ENCODE results near the gene NUP205. TPM values are rescaled to one million over a fixed set of nuclear protein-coding genes. Genes with fewer than 3 reads are reported as not detected.

Gene NUP205
- total RNA-seq, 1 experiment from 2014 or later: 91.0 TPM

DNA sequence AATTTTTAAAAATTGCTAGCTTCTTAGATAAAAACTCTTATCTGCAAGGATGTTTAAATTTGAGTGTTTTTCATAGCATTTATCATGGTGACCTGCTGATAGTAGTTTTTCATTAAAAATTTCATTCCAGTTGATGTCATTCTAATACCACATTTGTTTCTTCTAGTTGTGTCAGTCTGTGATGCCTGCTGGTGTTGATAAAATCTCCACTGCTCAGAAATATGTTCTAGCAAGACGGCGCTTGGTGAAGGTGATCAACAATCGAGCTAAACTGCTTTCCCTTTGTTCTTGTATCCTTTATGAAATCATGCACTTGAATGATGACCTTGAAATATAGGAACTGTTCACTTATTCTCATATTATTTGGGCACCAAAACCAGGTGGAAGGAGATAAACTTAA, 87.0 kb downstream of the NUP205 start:
- Histone ChIP-seq H3K4me1 (ENCODE audit: control insufficient read depth in 1 of 2, insufficient read depth in 2 of 2, low read length in 2 of 2) (no peaks in the 10 kb centered on the region), H3K79me2 (ENCODE audit: insufficient read depth, low read length) (no peaks in the 10 kb centered on the region), H2AFZ (ENCODE audit: low read depth, low read length, poor library complexity, severe bottlenecking) (no peak overlapping the region), H4K20me1 (ENCODE audit: insufficient read depth) (no peaks in the 10 kb centered on the region; the same call in 1 of the 2 replicates), H3K9me3 (ENCODE audit: control insufficient read depth in 1 of 2, insufficient read depth in 1 of 2, low read depth in 1 of 2, low read length in 2 of 2) (no peaks in the 10 kb centered on the region), H3K4me2 (ENCODE audit: low read length) (no peak overlapping the region), H3K9ac (ENCODE audit: low read length) (no peak overlapping the region), H3K27ac (ENCODE audit: low read depth, low read length) (no peak overlapping the region), H3K9me2 (ENCODE audit: insufficient read depth) (no peaks in the 10 kb centered on the region), H3K4me3 (replicated peaks in 1 of 2; ENCODE audit: low read depth in 1 of 2, low read length in 2 of 2) (no peak overlapping the region), H3K36me3 (ENCODE audit: control insufficient read depth in 1 of 2, insufficient read depth in 2 of 2, low read length in 2 of 2) (peaks cover 30 to 43% of the 10 kb centered on the region in 2 experiments), H3K27me3 (ENCODE audit: insufficient read depth, low read length) (no peaks in the 10 kb centered on the region)
- intact Hi-C loops (cut with micrococcal nuclease): loop anchor here (1.0 kb wide), 2 partner anchors 132 to 370 kb away; no protein-coding TSS in a partner anchor
- no peak for ATAC-seq
- RAD21 ChIA-PET (ENCODE audit: low non-redundant PET in 1 of 2, low total read pairs in 2 of 2, uncharacterized antibody in 2 of 2, unreplicated experiment in 2 of 2): no interaction called here
- no peak for TF ChIP-seq SRF (IDR thresholded peaks at IDR 0.05; ENCODE audit: low read depth)
- TF ChIP-seq CBX3 (IDR thresholded peaks at IDR 0.05; ENCODE audit: low read depth): no peak
- TF ChIP-seq POLR2A (IDR thresholded peaks at IDR 0.05; ENCODE audit: borderline replicate concordance, extremely low read depth, insufficient read depth, insufficient read length): no peak
- no peak for TF ChIP-seq ZFX (IDR thresholded peaks at IDR 0.05)
- CTCF ChIA-PET: interaction anchor here (0.8 to 2.9 kb wide), 17 partner anchors 8 to 370 kb away, joined by 3 to 20 read pairs (median 4); partner anchors contain the start of gene STMP1
- POLR2A ChIA-PET: interaction anchor here (1.3 kb wide), 1 partner anchor 17 kb away, joined by 4 read pairs; the partner anchor contains the start of gene STMP1
- no TSS peak for BruUV-seq (replicated peaks)
- no peak for DNase-seq (ENCODE audit: low read depth, low spot score)

DNA sequence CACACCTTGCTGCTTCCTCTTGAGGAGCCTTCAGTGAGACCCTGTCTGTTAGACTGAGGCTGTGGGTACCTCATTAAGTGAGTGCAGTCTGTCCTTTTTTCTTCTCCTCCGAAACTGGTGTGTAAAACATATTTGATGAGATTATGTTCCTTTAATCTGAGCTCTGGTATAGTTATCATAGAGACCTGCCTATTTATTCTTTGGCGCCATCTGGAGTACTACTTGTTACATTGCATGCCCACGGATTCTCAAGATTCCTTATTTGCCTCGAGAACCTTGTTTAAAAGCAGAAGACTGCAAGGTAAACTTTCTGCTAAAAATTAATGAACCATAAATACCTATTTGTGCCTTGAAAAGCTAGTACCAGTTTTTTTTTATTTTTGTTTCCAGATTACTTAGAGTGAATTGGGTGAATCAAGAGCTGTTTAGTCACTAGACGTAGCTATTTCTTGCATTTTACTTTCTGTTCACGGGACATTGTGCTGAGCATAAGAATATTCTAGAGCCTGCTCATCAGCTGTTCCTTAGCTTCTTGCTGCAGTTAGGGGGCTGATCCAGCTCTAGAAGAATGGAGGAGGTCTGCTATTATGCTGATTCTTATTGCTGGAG, 87.7 kb downstream of the NUP205 start:
- ChIA-PET CTCF (interaction anchor here (0.8 to 2.9 kb wide), 17 partner anchors 9 to 371 kb away, joined by 3 to 20 read pairs (median 4); partner anchors contain the start of gene STMP1), RAD21 (ENCODE audit: low non-redundant PET in 1 of 2, low total read pairs in 2 of 2, uncharacterized antibody in 2 of 2, unreplicated experiment in 2 of 2) (interaction anchor here in 1 of 2 experiments (1.2 kb wide), 1 partner anchor 371 kb away, joined by 3 read pairs; no protein-coding TSS in a partner anchor), POLR2A (interaction anchor here (0.8 to 1.3 kb wide), 2 partner anchors 17 to 371 kb away, joined by 3 to 4 read pairs; partner anchors contain the start of gene STMP1)
- DNase-seq (ENCODE audit: low read depth, low spot score) (peak; percentile 40), ATAC-seq (peak; percentile 87)
- Histone ChIP-seq H3K4me1 (ENCODE audit: control insufficient read depth in 1 of 2, insufficient read depth in 2 of 2, low read length in 2 of 2) (no peaks in the 10 kb centered on the region), H3K79me2 (ENCODE audit: insufficient read depth, low read length) (no peaks in the 10 kb centered on the region), H3K9me3 (ENCODE audit: control insufficient read depth in 1 of 2, insufficient read depth in 1 of 2, low read depth in 1 of 2, low read length in 2 of 2) (no peaks in the 10 kb centered on the region), H3K4me3 (replicated peaks in 1 of 2; ENCODE audit: low read depth in 1 of 2, low read length in 2 of 2) (no peak overlapping the region), H3K9ac (ENCODE audit: low read length) (no peak overlapping the region), H3K27me3 (ENCODE audit: insufficient read depth, low read length) (no peaks in the 10 kb centered on the region), H4K20me1 (ENCODE audit: insufficient read depth) (no peaks in the 10 kb centered on the region; the same call in 1 of the 2 replicates), H3K27ac (ENCODE audit: low read depth, low read length) (no peak overlapping the region), H3K4me2 (ENCODE audit: low read length) (no peak overlapping the region), H2AFZ (ENCODE audit: low read depth, low read length, poor library complexity, severe bottlenecking) (no peak overlapping the region), H3K9me2 (ENCODE audit: insufficient read depth) (no peaks in the 10 kb centered on the region), H3K36me3 (ENCODE audit: control insufficient read depth in 1 of 2, insufficient read depth in 2 of 2, low read length in 2 of 2) (peaks cover 30 to 43% of the 10 kb centered on the region in 2 experiments)
- intact Hi-C loops (cut with micrococcal nuclease): loop anchor here (1.0 kb wide), 2 partner anchors 133 to 371 kb away; no protein-coding TSS in a partner anchor
- BruUV-seq (replicated peaks): no TSS peak
- TF ChIP-seq, protein P1, sequence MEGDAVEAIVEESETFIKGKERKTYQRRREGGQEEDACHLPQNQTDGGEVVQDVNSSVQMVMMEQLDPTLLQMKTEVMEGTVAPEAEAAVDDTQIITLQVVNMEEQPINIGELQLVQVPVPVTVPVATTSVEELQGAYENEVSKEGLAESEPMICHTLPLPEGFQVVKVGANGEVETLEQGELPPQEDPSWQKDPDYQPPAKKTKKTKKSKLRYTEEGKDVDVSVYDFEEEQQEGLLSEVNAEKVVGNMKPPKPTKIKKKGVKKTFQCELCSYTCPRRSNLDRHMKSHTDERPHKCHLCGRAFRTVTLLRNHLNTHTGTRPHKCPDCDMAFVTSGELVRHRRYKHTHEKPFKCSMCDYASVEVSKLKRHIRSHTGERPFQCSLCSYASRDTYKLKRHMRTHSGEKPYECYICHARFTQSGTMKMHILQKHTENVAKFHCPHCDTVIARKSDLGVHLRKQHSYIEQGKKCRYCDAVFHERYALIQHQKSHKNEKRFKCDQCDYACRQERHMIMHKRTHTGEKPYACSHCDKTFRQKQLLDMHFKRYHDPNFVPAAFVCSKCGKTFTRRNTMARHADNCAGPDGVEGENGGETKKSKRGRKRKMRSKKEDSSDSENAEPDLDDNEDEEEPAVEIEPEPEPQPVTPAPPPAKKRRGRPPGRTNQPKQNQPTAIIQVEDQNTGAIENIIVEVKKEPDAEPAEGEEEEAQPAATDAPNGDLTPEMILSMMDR (IDR thresholded peaks at IDR 0.05 in 2 of 3, conservative IDR thresholded peaks at IDR 0.05 in 1 of 3; ENCODE audit: borderline replicate concordance in 1 of 3, insufficient read depth in 1 of 3, low read depth in 2 of 3, low read length in 2 of 3): peak; percentile 52 to 76 (median 68); a peak in 5 of 6 replicates
- TF ChIP-seq RAD21 (IDR thresholded peaks at IDR 0.05; ENCODE audit: low read depth) (peak; percentile 65), FOSL1 (IDR thresholded peaks at IDR 0.05; ENCODE audit: low read depth) (no peak), ELF1 (IDR thresholded peaks at IDR 0.05; ENCODE audit: borderline replicate concordance, low read depth) (no peak), POLR2A (IDR thresholded peaks at IDR 0.05; ENCODE audit: borderline replicate concordance, extremely low read depth, insufficient read depth, insufficient read length) (no peak), TCF7L2 (IDR thresholded peaks at IDR 0.05; ENCODE audit: borderline replicate concordance, extremely low read depth, insufficient read depth, insufficient read length) (no peak)
- TF ChIP-seq, protein P2, sequence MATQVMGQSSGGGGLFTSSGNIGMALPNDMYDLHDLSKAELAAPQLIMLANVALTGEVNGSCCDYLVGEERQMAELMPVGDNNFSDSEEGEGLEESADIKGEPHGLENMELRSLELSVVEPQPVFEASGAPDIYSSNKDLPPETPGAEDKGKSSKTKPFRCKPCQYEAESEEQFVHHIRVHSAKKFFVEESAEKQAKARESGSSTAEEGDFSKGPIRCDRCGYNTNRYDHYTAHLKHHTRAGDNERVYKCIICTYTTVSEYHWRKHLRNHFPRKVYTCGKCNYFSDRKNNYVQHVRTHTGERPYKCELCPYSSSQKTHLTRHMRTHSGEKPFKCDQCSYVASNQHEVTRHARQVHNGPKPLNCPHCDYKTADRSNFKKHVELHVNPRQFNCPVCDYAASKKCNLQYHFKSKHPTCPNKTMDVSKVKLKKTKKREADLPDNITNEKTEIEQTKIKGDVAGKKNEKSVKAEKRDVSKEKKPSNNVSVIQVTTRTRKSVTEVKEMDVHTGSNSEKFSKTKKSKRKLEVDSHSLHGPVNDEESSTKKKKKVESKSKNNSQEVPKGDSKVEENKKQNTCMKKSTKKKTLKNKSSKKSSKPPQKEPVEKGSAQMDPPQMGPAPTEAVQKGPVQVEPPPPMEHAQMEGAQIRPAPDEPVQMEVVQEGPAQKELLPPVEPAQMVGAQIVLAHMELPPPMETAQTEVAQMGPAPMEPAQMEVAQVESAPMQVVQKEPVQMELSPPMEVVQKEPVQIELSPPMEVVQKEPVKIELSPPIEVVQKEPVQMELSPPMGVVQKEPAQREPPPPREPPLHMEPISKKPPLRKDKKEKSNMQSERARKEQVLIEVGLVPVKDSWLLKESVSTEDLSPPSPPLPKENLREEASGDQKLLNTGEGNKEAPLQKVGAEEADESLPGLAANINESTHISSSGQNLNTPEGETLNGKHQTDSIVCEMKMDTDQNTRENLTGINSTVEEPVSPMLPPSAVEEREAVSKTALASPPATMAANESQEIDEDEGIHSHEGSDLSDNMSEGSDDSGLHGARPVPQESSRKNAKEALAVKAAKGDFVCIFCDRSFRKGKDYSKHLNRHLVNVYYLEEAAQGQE (IDR thresholded peaks at IDR 0.05; ENCODE audit: low read depth): no peak
- TF ChIP-seq, protein P3, sequence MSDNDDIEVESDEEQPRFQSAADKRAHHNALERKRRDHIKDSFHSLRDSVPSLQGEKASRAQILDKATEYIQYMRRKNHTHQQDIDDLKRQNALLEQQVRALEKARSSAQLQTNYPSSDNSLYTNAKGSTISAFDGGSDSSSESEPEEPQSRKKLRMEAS (IDR thresholded peaks at IDR 0.05): no peak
